GM19328 (cell line): ENCODE data around the gene KCNQ2.

ENCODE experiments used
- ATAC-seq: cut with Tn5 transposase; IDR thresholded peaks from one replicate; pipeline ENCODE4 v1.9.1; 2021; ENCODE audit warnings: mild to moderate bottlenecking, moderate library complexity; ENCODE audit not compliant: unreplicated experiment

KCNQ2 gene

GRCh38 chr20:63361519-63362435 is 110.7 kb downstream of the KCNQ2 start:
- no peak for ATAC-seq

- no peak for ATAC-seq
These were observed 111.5 kb downstream of the KCNQ2 start, which contains the start of gene CHRNA4 for GRCh38 chr20:63360850-63361518. Gene CHRNA4 (minus strand): TSS chr20:63361349. CDS start chr20:63361165, 184 bp downstream.

- ATAC-seq, result no peak
These were observed 112.3 kb downstream of the KCNQ2 start for GRCh38 chr20:63359937-63360849.

GRCh38 chr20:63359164-63359934 is 113.1 kb downstream of the KCNQ2 start:
- ATAC-seq, result no peak

- no peak for ATAC-seq
These were observed 114.2 kb downstream of the KCNQ2 start for GRCh38 chr20:63357921-63358905.

GRCh38 chr20:63356931-63357879 is 115.2 kb downstream of the KCNQ2 start:
- ATAC-seq, result no peak

GRCh38 chr20:63356511-63356910 is 115.9 kb downstream of the KCNQ2 start:
- no peak for ATAC-seq

- ATAC-seq, result no peak
These were observed 116.6 kb downstream of the KCNQ2 start for GRCh38 chr20:63355781-63356295.

- ATAC-seq, result no peak
These were observed 117.7 kb downstream of the KCNQ2 start for GRCh38 chr20:63354636-63355350.

GRCh38 chr20:63352811-63353221 is 119.6 kb downstream of the KCNQ2 start:
- no peak for ATAC-seq

GRCh38 chr20:63351811-63352591 is 120.5 kb downstream of the KCNQ2 start:
- no peak for ATAC-seq

- no peak for ATAC-seq
These were observed 121.1 kb downstream of the KCNQ2 start for GRCh38 chr20:63351326-63351700.

GRCh38 chr20:63350597-63351325 is 121.7 kb downstream of the KCNQ2 start:
- ATAC-seq, result no peak
